Activated CD8-positive, alpha-beta memory T cell treated with anti-CD3 and anti-CD28 coated beads, Interleukin-2, amount 50 U/mL, for 48 hours (primary cell): Measurements from ENCODE around the gene KCNJ6.

Experiments used
- DNase-seq: peaks from one replicate; pipeline ENCODE4 v3.0.0-alpha.2; 2020

KCNJ6 gene

GRCh38 chr21:37562920-37563640, 353.2 kb downstream of the KCNJ6 start:
- DNase-seq = no peak

GRCh38 chr21:37561941-37562919, 354.0 kb downstream of the KCNJ6 start:
- no peak for DNase-seq

GRCh38 chr21:37561506-37561905, 354.8 kb downstream of the KCNJ6 start:
- no peak for DNase-seq

- no peak for DNase-seq
Measured at GRCh38 chr21:37560385-37560784, 355.9 kb downstream of the KCNJ6 start.

GRCh38 chr21:37558676-37559211, 357.5 kb downstream of the KCNJ6 start:
- DNase-seq = no peak
